PC-3 (cell line): Measurements from ENCODE around the gene CNTNAP2. TPM values are rescaled to one million over a fixed set of nuclear protein-coding genes. Genes with fewer than 3 reads are reported as not detected.

Experiments
- ATAC-seq: fragments of 200-7000 bp; cut with Tn5 transposase; 2 replicates; pipeline ENCODE4 v1.9.1; 2020; ENCODE audit warnings: mild to moderate bottlenecking, moderate library complexity
- BruUV-seq: library from RNA; stranded (reverse); fragments of 400-500 nt; replicated peaks from 2 replicates; lab custom pipeline; 2021; lab: Mats Ljungman, UMichigan
- CTCF ChIA-PET: fragments of 300-600 bp; sonication (Branson Sonifier 250); formaldehyde crosslinking; loops from one replicate; lab custom pipeline; 2022; ENCODE audit warnings: antibody characterized with exemption; lab: Charles Lee
- POLR2A ChIA-PET: fragments of 300-600 bp; sonication (Branson Sonifier 250); formaldehyde crosslinking; loops from one replicate; lab custom pipeline; 2022; ENCODE audit warnings: antibody characterized with exemption; ENCODE audit not compliant: unreplicated experiment; lab: Charles Lee
- DNase-seq: peaks from one replicate; pipeline ENCODE4 v3.0.0-alpha.2; 2015
- H2AFZ ChIP-seq: fragments of 300-600 bp; sonication (generic); 2 replicates; pipeline ENCODE4 v1.6.0; 2016; ENCODE audit warnings: antibody characterized with exemption, low read length
- H3F3A ChIP-seq: fragments of 300-600 bp; sonication (generic); one replicate; pipeline ENCODE4 v1.6.0; 2017; ENCODE audit warnings: antibody characterized with exemption, low read length, control low read depth, mild to moderate bottlenecking; ENCODE audit not compliant: unreplicated experiment
- H3K27ac ChIP-seq: fragments of 300-600 bp; sonication (generic); 2 replicates; pipeline ENCODE4 v1.5.1; 2016; ENCODE audit warnings: mild to moderate bottlenecking, low read length
- H3K27me3 ChIP-seq: fragments of 300-600 bp; sonication (generic); 2 replicates; pipeline ENCODE4 v1.6.1; 2016; ENCODE audit warnings: low read length, mixed read lengths
- H3K36me3 ChIP-seq: fragments of 300-600 bp; sonication (generic); 2 replicates; pipeline ENCODE4 v1.6.1; 2016; ENCODE audit warnings: low read depth, mixed run types, low read length, mixed read lengths
- H3K4me1 ChIP-seq: fragments of 300-600 bp; sonication (generic); 2 replicates; pipeline ENCODE4 v1.5.1; 2016; ENCODE audit warnings: low read length; ENCODE audit not compliant: insufficient read depth
- H3K4me2 ChIP-seq: fragments of 300-600 bp; sonication (generic); 2 replicates; pipeline ENCODE4 v1.6.0; 2016; ENCODE audit warnings: low read length
- H3K4me3 ChIP-seq: fragments of 300-600 bp; sonication (generic); 2 replicates; pipeline ENCODE4 v1.5.1; 2016; ENCODE audit warnings: mild to moderate bottlenecking, low read length, mixed read lengths
- H3K79me2 ChIP-seq: fragments of 300-600 bp; sonication (generic); 2 replicates; pipeline ENCODE4 v1.6.1; 2017; ENCODE audit warnings: low read length, mixed read lengths
- H3K9ac ChIP-seq: fragments of 300-600 bp; sonication (generic); 2 replicates; pipeline ENCODE4 v1.6.0; 2016; ENCODE audit warnings: mild to moderate bottlenecking, low read length
- H3K9me2 ChIP-seq: fragments of 300-600 bp; sonication (generic); replicated peaks from 2 replicates; pipeline ENCODE4 v1.6.1; 2016; ENCODE audit warnings: mixed run types, low read length, mixed read lengths
- H3K9me3 ChIP-seq: fragments of 300-600 bp; sonication (generic); 2 replicates; pipeline ENCODE4 v1.6.1; 2016; ENCODE audit warnings: low read length, mixed read lengths
- H4K20me1 ChIP-seq: fragments of 300-600 bp; sonication (generic); 2 replicates; pipeline ENCODE4 v1.6.1; 2016; ENCODE audit warnings: low read length, mixed read lengths
- CTCF ChIP-seq: fragments of 300-600 bp; sonication (generic); conservative IDR thresholded peaks from 2 replicates; pipeline ENCODE4 v1.5.1; 2017; ENCODE audit warnings: antibody characterized with exemption, low read depth, mild to moderate bottlenecking, low read length
- EZH2 ChIP-seq: fragments of 300-600 bp; sonication (generic); IDR thresholded peaks from one replicate; pipeline ENCODE4 v1.6.1; 2017; ENCODE audit warnings: antibody characterized with exemption, mild to moderate bottlenecking, low read length; ENCODE audit not compliant: unreplicated experiment
- EZH2phosphoT487 ChIP-seq: fragments of 300-600 bp; sonication (generic); IDR thresholded peaks from 2 replicates; pipeline ENCODE4 v1.6.1; 2018; ENCODE audit warnings: mild to moderate bottlenecking, antibody characterized with exemption, low read length, borderline replicate concordance
- intact Hi-C: fragments of 100-400 bp; cut with micrococcal nuclease; formaldehyde crosslinking; loops from 2 replicates; pipeline ENCODE4 v1.9.0; 2023
- total RNA-seq: library from RNA; depleted of rRNA; stranded (reverse); fragments of >200 nt; gene quantifications from 2 replicates; pipeline ENCODE4 v1.2.3, GENCODE V29; 2014

The CNTNAP2 gene
- total RNA-seq, 1 experiment from 2014 or later, result 1.5 TPM

- Histone ChIP-seq H3F3A (no peaks in the 10 kb centered on the region), H2AFZ (no peak overlapping the region), H3K9ac (no peak overlapping the region), H3K79me2 (no peaks in the 10 kb centered on the region), H3K4me3 (no peak overlapping the region), H3K9me2 (no peaks in the 10 kb centered on the region), H3K9me3 (no peaks in the 10 kb centered on the region), H3K27ac (no peak overlapping the region), H4K20me1 (no peaks in the 10 kb centered on the region), H3K27me3 (no peaks in the 10 kb centered on the region), H3K4me2 (no peak overlapping the region), H3K36me3 (no peaks in the 10 kb centered on the region), H3K4me1 (no peaks in the 10 kb centered on the region)
- no peak for TF ChIP-seq EZH2
- TF ChIP-seq CTCF, result no peak
- no peak for TF ChIP-seq EZH2phosphoT487
- ATAC-seq (no peak), DNase-seq (no peak)
- BruUV-seq, result no TSS peak
- ChIA-PET CTCF (no interaction called here), POLR2A (no interaction called here)
- intact Hi-C loops, result no loop called here
Measured at GRCh38 chr7:147859033-147859432, 1742.4 kb downstream of the CNTNAP2 start.

- no peak overlapping the region for H3K4me3 ChIP-seq
- H3K36me3 ChIP-seq, result no peaks in the 10 kb centered on the region
- POLR2A ChIA-PET, result no interaction called here
- H3K9ac ChIP-seq, result no peak overlapping the region
- no peaks in the 10 kb centered on the region for H3K79me2 ChIP-seq
- intact Hi-C loops, result no loop called here
- no peaks in the 10 kb centered on the region for H3F3A ChIP-seq
- H3K9me3 ChIP-seq, result no peaks in the 10 kb centered on the region
- no peaks in the 10 kb centered on the region for H3K4me1 ChIP-seq
- no peak overlapping the region for H2AFZ ChIP-seq
- ATAC-seq, result no peak
- no peak for DNase-seq
- no peaks in the 10 kb centered on the region for H3K9me2 ChIP-seq
- BruUV-seq, result no TSS peak
- TF ChIP-seq CTCF (no peak), EZH2phosphoT487 (no peak), EZH2 (no peak)
- H3K27me3 ChIP-seq, result no peaks in the 10 kb centered on the region
- no peak overlapping the region for H3K4me2 ChIP-seq
- CTCF ChIA-PET, result no interaction called here
- no peak overlapping the region for H3K27ac ChIP-seq
- H4K20me1 ChIP-seq, result no peaks in the 10 kb centered on the region
Measured at GRCh38 chr7:147859486-147859885, 1742.9 kb downstream of the CNTNAP2 start.

GRCh38 chr7:147861058-147861716 is 1744.6 kb downstream of the CNTNAP2 start:
- no peak overlapping the region for H3K27ac ChIP-seq
- H4K20me1 ChIP-seq, result no peaks in the 10 kb centered on the region
- no peaks in the 10 kb centered on the region for H3F3A ChIP-seq
- H3K4me1 ChIP-seq, result no peaks in the 10 kb centered on the region
- no peaks in the 10 kb centered on the region for H3K9me2 ChIP-seq
- no peak overlapping the region for H3K4me2 ChIP-seq
- ChIA-PET POLR2A (no interaction called here), CTCF (no interaction called here)
- no peak for TF ChIP-seq EZH2phosphoT487
- no peak for TF ChIP-seq EZH2
- no peak for TF ChIP-seq CTCF
- intact Hi-C loops, result no loop called here
- H3K79me2 ChIP-seq, result no peaks in the 10 kb centered on the region
- H3K9ac ChIP-seq, result no peak overlapping the region
- H3K9me3 ChIP-seq, result no peaks in the 10 kb centered on the region
- no peak overlapping the region for H2AFZ ChIP-seq
- no peaks in the 10 kb centered on the region for H3K27me3 ChIP-seq
- ATAC-seq (no peak), DNase-seq (no peak)
- no peak overlapping the region for H3K4me3 ChIP-seq
- BruUV-seq, result no TSS peak
- H3K36me3 ChIP-seq, result no peaks in the 10 kb centered on the region
